Stimulated activated CD8-positive, alpha-beta memory T cell treated with anti-CD3 and anti-CD28 coated beads, Interleukin-15, amount 100 ng/mL, for 48 hours (primary cell): ENCODE data around the gene FCRL1.

Experiments used
- DNase-seq, 2 donors: peaks; one replicate each; pipeline ENCODE4 v3.0.0-alpha.2; 2020; ENCODE audit warnings: low read depth in 2 of 2

Gene FCRL1

DNA sequence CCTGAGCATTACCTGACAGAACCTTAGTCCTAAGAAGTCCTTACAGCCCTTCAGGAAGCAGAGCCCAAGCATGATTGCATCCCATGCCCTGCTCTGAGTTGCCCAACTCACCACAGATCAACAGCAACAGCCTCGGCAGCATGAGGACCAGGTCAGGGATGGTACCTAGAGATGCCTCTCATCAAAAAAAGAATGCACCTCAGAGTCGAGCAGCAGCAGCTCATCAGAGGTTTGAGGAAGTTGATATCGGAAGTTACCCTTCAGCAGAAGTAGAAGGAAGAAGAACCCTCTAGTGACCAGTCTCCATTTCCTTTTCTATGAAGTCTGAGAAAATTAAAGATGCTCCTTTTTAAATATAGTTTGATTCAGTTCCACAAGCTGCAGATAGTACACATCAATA lies at the start of gene FCRL1:
Gene FCRL1, minus strand, starts transcription at position 225 of the 400 bp plus-strand sequence. Its CDS starts 83 bp downstream, at position 142.
- DNase-seq: no peak

DNA sequence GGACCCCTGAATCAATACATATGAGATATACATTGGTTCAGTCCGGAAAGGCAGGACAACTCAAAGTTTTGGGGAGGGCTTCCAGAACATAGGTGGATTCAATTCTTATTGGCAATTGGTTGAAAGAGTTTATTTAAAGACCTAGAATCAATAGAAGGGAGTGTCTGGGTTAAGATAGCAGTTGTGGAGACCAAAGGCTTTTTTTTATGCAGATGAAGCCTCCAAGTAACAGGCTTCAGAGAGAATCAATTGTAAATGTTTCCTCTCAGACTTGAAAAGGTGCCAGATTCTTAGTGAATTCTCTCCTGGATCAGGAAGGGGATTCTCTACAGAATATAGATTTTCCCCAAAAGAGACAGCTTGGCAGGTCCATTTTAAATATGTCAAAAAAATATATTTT lies 48.7 kb upstream of the FCRL1 start:
- DNase-seq: no peak

DNA sequence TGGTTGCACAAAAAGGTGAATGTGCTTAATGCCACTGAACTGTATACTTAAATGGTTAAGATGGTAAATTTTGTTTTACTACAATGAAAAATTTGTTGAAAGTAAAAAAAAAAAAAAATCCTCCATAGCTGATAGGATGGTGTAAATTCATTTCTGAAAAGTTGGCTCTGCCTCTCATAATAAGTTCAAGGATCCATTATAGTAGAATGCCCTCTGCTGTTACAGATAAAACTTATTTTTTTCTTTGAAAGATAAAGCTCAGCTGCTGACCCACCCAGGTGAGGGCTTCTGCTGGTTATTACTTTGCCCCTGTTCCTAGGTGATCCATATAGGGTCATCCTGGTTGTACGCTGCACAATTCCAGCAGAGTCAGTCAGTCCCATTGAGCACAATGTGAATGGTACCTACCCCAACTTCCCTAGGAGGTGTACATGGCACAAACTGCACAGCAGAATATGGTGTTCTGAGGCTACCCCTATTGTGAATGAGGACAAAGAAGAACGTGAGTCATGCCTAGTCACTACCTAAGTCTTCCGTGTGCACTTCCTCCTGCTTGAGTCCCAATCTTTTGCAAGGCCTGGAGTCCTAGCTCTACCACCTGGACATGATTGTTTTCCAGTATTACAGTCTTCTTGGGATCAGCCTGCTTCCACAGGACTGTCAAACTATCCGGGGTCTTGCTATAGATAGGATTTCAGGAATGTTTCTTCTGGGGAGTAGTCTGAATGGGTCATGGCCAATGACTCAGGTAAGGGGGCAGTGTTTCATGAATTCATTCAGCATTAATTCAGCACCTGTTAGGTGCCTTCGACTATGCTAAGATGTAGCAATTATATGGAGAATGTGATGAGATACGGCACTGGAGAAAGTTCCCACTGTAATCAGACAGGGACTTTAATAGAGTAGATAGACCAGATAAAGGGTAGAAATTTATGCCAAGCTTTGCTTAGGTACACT lies 42.5 kb upstream of the FCRL1 start:
- no peak for DNase-seq

DNA sequence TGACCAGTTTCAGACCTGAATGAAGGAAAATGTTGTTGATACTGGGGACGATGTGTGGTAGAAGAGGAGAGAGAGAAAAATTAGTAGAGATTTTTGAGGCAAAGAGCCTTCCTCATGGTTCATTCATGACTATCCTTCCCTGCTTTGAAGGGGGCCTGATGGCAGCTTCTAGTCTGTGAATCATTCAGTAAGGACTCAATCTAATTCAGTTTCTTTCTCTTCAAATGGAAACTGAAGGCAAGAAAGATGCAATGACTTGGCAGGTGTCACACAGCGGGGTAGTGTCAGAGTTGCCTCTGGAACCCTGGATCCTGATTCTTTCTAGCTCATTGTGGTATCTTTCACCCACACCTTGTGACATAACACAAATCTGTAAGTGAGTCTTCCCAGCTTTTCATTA lies 36.6 kb upstream of the FCRL1 start:
- no peak for DNase-seq

GRCh38 chr1:157852476-157852875 lies 32.6 kb upstream of the FCRL1 start:
- no peak for DNase-seq

DNA sequence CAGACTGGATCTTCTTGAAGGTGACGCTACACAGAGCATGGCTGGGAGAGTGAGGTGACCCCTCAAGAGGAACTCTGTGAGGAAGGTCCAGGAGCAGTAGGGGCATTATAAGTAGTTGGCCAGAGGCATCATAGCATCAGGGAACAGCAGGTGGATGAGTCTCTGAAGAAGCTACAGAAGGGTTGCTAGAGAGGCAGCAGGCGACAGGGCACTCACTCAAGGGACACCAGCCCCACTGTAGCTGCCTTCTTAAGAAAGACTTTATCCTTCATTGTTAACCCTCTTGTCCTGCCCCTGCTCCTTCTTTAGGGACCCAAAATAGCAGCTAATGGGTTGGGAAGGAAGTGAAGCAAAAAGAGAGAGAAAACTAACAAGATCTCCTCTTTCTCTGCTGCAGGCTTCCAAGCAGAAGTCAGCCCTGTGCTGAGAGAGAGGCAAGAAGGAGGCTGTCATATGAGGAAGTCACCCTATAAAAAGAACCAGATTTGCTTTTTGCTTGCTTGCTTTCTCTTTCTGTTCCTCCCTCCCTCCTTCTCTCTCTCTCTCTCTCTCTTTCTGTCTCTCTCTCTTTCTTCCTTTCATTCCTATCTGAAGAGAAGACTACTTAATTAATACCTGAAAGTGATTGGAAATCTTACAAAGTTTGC lies 29.4 kb upstream of the FCRL1 start:
- no peak for DNase-seq

- DNase-seq: no peak
Observed at GRCh38 chr1:157844089-157844830, 24.3 kb upstream of the FCRL1 start.

DNA sequence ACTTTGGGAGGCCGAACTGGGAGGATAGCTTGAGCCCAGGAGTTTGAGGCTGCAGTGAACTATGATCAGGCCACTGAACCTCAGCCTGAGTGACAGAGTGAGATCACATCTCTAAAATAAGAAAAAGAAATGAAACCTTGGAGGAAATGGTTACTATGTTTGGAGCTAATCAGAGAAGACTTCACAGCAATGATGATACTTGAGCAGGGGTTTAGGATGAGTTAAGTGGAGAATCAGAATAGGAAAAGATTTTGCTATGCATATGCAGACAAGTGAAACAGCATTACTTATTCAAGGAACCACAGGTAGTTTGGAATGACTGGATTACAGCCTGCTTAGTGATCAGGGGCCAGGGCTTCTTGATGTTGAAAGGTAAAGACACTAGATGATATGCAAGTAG lies 23.0 kb upstream of the FCRL1 start:
- DNase-seq: no peak

DNA sequence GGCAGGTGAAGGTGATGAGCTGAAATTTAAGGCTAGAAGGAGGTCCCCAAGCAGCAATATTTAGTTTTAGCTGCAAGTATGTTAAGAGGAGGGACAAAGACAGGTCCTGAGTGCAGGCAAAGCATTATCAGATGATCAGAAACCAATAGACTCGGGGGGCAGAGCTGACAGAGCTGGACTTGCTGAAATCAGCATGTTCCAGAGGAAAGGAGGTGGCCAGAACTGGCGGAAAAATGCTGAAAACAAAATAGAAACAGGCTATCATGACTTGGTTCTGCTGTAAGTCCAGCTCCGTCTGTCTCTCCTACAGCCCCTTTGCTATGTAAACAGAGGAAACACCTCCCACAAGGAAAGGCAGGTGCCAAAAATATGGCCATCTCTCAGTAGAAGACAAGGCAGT lies 21.8 kb upstream of the FCRL1 start, which contains the start of gene CD5L:
Gene CD5L, minus strand, starts transcription at position 101 of the 400 bp plus-strand sequence. CDS start 107 bp downstream, outside the sequence.
- no peak for DNase-seq

- DNase-seq: no peak
Observed at GRCh38 chr1:157838966-157839365, 19.0 kb upstream of the FCRL1 start.

- no peak for DNase-seq
Observed at GRCh38 chr1:157834430-157834829, 14.5 kb upstream of the FCRL1 start.

DNA sequence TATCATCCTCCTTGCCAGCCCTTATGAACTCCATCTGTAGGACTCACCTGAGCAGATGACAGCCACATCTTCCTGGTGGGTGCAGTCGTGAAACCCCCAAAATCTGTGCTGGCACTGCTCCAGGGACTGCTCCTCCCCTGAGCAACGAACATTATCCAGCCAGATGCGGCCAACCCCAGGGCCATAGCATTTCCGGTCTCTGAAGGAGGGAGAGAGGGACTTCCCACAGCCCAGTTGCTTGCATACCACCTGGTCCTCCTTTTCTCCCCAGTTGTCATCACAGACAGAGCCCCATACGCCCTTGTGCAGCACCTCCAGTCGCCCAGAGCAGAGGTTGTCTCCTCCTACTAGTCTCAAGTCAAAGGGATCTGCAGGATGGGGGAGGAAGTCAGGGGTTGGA lies 13.2 kb upstream of the FCRL1 start:
- no peak for DNase-seq

DNA sequence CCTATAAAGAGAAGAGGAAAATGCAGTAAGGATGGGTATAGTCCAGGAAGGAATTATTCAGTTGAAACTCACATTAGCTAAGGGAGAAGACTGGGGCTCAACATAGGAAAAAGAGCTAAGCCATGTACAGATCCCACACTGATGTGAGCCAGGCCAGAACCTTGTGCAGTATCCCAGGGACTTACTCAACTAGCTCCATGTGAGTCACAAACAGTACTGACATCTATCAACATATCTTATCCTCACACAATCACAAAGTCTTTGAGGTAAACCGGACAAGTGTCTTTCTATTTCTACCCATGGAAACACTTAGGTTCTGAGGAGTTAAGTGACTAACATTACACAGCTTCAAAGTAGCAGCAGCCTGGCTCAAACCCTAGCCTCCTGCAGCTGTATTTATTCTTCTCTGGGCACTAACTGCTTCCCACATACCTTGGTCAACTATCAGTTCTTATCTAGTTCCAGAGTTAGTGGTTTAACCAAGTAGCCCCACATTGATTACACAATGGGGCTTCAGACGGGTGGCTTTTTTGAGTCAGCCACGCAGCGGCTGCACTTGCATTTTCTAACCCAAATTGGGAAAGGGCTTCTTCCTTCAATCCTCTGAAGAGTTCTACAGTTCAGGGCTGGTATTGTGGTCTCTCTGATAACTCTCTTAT lies 12.2 kb upstream of the FCRL1 start:
- DNase-seq: no peak

DNA sequence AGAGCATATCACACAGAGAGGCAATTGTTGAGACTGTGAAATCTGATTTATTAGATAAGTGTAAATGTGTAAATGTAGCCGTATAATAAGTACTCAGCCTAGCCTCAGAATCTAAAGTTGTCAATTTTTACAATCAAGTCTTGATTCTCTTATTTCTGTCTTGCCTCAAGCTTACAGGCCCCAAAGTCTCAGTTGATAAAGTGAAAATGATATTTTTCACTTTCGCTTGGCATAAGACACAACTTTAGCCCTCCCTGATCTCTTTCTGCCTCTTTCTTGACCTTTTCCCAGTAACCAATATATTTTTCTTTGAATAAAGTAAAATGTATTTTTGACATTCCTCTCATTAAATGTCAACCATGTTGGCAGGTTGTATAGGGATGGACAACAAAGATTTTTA lies 11.0 kb upstream of the FCRL1 start:
- DNase-seq: no peak

GRCh38 chr1:157829711-157830110 lies 9.8 kb upstream of the FCRL1 start:
- DNase-seq: no peak

- DNase-seq: no peak
Observed at GRCh38 chr1:157829210-157829609, 9.3 kb upstream of the FCRL1 start.

DNA sequence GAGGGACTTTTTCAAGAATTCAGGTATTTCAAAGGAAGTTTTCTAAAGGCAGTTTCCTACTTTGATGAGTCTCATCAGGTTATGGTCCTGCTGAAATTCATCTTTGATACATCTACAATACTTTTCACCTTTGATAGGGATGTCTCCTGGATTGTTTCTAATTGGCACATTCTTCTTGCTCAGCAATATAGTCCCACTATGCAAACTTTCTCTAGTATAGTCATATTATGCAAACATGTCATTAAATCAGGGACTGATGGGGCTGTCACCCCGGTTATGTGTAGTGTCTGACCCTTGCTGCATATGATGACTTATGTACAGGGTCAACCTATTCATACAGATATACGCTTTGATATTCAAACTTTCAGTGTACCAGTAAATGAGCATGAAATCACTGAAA lies 379 bp upstream of the FCRL1 start:
- DNase-seq: no peak

GRCh38 chr1:157819215-157819614 lies 705 bp downstream of the FCRL1 start:
- DNase-seq: no peak

- no peak for DNase-seq
Observed at GRCh38 chr1:157813269-157813668, 6.7 kb downstream of the FCRL1 start.

DNA sequence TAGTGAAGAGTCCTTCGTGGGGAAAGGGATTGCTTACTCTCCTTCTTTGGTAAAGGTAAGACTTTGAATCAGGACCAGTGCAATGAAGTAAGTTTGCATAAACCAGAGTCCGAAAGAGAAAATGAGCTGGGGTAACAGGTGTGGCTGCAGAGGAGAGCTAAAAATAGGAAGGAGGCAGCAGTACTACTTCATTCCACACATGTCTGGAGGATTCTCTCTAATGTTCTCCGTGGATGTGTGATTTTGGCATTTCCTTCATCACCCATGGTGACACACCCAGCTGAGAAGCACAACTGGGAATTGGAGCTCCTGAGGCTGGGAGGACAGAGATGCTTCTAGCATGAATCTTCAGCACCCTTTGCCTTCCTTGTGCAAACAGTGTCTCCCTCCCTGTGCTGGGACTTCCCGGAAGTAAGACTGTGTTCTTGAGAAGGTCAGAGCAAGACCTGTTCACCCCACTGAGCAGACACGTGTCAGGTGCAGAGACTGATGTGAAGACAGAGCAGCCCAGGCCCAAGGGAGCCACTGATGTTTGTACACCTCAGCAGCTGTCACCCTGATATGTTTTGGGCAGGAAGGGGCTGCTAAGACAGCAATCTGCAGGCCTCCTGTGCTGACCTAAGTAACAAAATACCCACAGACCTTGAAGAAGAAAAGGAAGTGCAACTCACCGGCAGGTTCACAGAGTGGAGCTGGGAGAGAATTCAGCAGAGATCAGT lies 13.3 kb downstream of the FCRL1 start:
- DNase-seq: no peak

DNA sequence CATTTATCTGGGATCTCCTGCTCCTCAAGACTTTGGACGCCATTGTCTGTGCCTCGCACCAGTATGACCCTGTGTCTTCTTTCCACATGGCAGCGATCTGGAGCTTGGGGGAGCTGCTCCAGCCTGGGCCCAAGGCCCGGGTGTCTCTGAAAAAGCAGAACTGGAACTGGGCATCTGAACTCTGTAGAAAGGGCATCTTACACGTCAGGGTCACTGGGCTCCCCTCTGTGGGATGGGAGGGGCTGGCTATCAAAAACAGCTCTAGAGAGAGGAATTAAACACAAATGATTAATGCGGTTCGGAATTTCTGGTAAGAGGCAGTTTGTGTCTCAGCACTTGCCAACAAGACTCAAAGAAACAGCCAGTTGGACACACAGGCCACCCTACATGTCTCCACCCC lies 16.1 kb downstream of the FCRL1 start:
- no peak for DNase-seq
